Tibial nerve (tissue), 4 donors: ENCODE results near the gene RASA3.

Experiments
- EP300 ChIP-seq, 2 donors: sonication (generic); formaldehyde crosslinking; IDR thresholded peaks; one replicate each; pipeline ENCODE4 v1.6.1; 2017; ENCODE audit warnings: antibody characterized with exemption in 2 of 2, mild to moderate bottlenecking in 1 of 2
- POLR2A ChIP-seq, 2 donors: fragments of 450-650 bp; IDR thresholded peaks; one replicate each; pipeline ENCODE4 v1.6.1; 2017; ENCODE audit warnings: antibody characterized with exemption in 2 of 2, mild to moderate bottlenecking in 2 of 2, moderate library complexity in 2 of 2
- TF ChIP-seq, protein P1 (sequence below), 5 experiments: fragments of 200-600 bp in 3 of 5; fragments of 450-650 bp in 2 of 5; sonication (generic) in 3 of 5; IDR thresholded peaks; one replicate each; pipeline ENCODE4 v1.5.1; 2016 to 2019; ENCODE audit warnings: antibody characterized with exemption in 5 of 5, mild to moderate bottlenecking in 3 of 5, moderate library complexity in 2 of 5

DNA sequence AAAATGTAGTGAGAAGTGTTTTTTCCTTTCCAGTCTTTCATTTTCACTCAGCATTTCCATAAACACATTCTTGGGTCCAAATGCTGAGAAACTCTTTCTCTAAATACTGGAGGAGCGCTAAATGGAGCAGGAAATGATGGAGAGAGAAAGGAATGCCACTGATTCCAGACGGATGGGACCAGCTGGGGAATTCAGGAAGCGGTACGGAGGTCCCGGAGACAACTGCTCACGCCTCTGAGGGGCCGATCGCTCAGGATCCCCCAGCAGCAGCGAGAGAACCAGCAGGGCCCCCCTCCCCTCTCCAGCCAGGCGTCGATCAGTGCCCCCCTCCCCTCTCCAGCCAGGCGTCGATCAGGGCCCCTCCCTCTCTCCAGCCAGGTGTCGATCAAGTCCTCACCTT lies 13.2 kb downstream of the RASA3 start:
- TF ChIP-seq, protein P1, sequence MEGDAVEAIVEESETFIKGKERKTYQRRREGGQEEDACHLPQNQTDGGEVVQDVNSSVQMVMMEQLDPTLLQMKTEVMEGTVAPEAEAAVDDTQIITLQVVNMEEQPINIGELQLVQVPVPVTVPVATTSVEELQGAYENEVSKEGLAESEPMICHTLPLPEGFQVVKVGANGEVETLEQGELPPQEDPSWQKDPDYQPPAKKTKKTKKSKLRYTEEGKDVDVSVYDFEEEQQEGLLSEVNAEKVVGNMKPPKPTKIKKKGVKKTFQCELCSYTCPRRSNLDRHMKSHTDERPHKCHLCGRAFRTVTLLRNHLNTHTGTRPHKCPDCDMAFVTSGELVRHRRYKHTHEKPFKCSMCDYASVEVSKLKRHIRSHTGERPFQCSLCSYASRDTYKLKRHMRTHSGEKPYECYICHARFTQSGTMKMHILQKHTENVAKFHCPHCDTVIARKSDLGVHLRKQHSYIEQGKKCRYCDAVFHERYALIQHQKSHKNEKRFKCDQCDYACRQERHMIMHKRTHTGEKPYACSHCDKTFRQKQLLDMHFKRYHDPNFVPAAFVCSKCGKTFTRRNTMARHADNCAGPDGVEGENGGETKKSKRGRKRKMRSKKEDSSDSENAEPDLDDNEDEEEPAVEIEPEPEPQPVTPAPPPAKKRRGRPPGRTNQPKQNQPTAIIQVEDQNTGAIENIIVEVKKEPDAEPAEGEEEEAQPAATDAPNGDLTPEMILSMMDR (IDR thresholded peaks at IDR 0.05): no peak
- TF ChIP-seq EP300 (IDR thresholded peaks at IDR 0.05): peak in 1 of 2 donors; percentile 52
- TF ChIP-seq POLR2A (IDR thresholded peaks at IDR 0.05): no peak
